WTC11 (cell line): ENCODE results near the gene SDHA. TPM values are rescaled to one million over a fixed set of nuclear protein-coding genes. Genes with fewer than 3 reads are reported as not detected.

ENCODE experiments used
- ATAC-seq: fragments of 200-7000 bp; cut with Tn5 transposase; 2 replicates; pipeline ENCODE4 v1.10.0; 2021; ENCODE audit warnings: mild to moderate bottlenecking, moderate library complexity
- CTCF ChIA-PET: fragments of 300-600 bp; sonication (Branson Sonifier 250); formaldehyde crosslinking; loops from one replicate; lab custom pipeline; 2021; ENCODE audit warnings: antibody characterized with exemption; lab: Charles Lee
- POLR2A ChIA-PET: fragments of 350-600 bp; sonication (Branson Sonifier 250); formaldehyde crosslinking; loops from one replicate; lab custom pipeline; 2021; ENCODE audit warnings: antibody characterized with exemption; lab: Charles Lee
- DNase-seq: peaks from one replicate; pipeline ENCODE4 v3.0.0; 2021; ENCODE audit warnings: low spot score
- H3K27ac Mint-ChIP-seq: 2 replicates; pipeline ENCODE4 v1.8.0; 2021; ENCODE audit warnings: mixed read lengths
- H3K27me3 Mint-ChIP-seq: 2 replicates; pipeline ENCODE4 v1.8.0; 2021; ENCODE audit warnings: low read depth, mild to moderate bottlenecking, moderate library complexity, mixed read lengths
- H3K36me3 Mint-ChIP-seq: 2 replicates; pipeline ENCODE4 v1.8.0; 2021; ENCODE audit warnings: mixed read lengths
- H3K4me1 Mint-ChIP-seq: 2 replicates; pipeline ENCODE4 v1.8.0; 2022; ENCODE audit warnings: mixed read lengths
- H3K4me3 Mint-ChIP-seq: 2 replicates; pipeline ENCODE4 v1.8.0; 2021; ENCODE audit warnings: mild to moderate bottlenecking, moderate library complexity, mixed read lengths
- H3K9me3 Mint-ChIP-seq: 2 replicates; pipeline ENCODE4 v1.8.0; 2021; ENCODE audit warnings: mixed read lengths
- ARID4B ChIP-seq: sonication (generic); formaldehyde crosslinking; IDR thresholded peaks from 2 replicates; pipeline ENCODE4 v1.8.0; 2023; ENCODE audit warnings: missing genetic modification reagents, mild to moderate bottlenecking, borderline replicate concordance
- ATF1 ChIP-seq: sonication (generic); formaldehyde crosslinking; IDR thresholded peaks from 2 replicates; pipeline ENCODE4 v1.8.1; 2023; ENCODE audit warnings: mild to moderate bottlenecking, moderate library complexity, missing genetic modification reagents
- ATF2 ChIP-seq: sonication (generic); formaldehyde crosslinking; IDR thresholded peaks from 2 replicates; pipeline ENCODE4 v1.8.1; 2022; ENCODE audit warnings: low read depth, missing genetic modification reagents, borderline replicate concordance
- ATF3 ChIP-seq: sonication (generic); formaldehyde crosslinking; conservative IDR thresholded peaks from 2 replicates; pipeline ENCODE4 v1.8.1; 2022; ENCODE audit warnings: mild to moderate bottlenecking, missing genetic modification reagents
- E2F1 ChIP-seq: sonication (generic); formaldehyde crosslinking; IDR thresholded peaks from 2 replicates; pipeline ENCODE4 v1.8.0; 2022; ENCODE audit warnings: mild to moderate bottlenecking, missing genetic modification reagents
- E2F5 ChIP-seq: sonication (generic); formaldehyde crosslinking; IDR thresholded peaks from 2 replicates; pipeline ENCODE4 v1.8.1; 2022; ENCODE audit warnings: mild to moderate bottlenecking, moderate library complexity, missing genetic modification reagents
- FOXJ3 ChIP-seq: sonication (generic); formaldehyde crosslinking; IDR thresholded peaks from 2 replicates; pipeline ENCODE4 v1.9.0; 2021; ENCODE audit warnings: missing genetic modification reagents, mild to moderate bottlenecking, borderline replicate concordance
- FOXK1 ChIP-seq: sonication (generic); formaldehyde crosslinking; IDR thresholded peaks from 2 replicates; pipeline ENCODE4 v1.8.0; 2022; ENCODE audit warnings: mild to moderate bottlenecking, moderate library complexity, missing genetic modification reagents
- GABPB1 ChIP-seq: sonication (generic); formaldehyde crosslinking; IDR thresholded peaks from 2 replicates; pipeline ENCODE4 v1.8.1; 2023; ENCODE audit warnings: mild to moderate bottlenecking, missing genetic modification reagents
- GTF2I ChIP-seq: fragments of 250-450 bp; sonication (Bioruptor Pico); conservative IDR thresholded peaks from 2 replicates; pipeline ENCODE4 v1.4.0; 2021; ENCODE audit warnings: mild to moderate bottlenecking
- IRF1 ChIP-seq: sonication (generic); formaldehyde crosslinking; IDR thresholded peaks from 2 replicates; pipeline ENCODE4 v1.8.0; 2023; ENCODE audit warnings: missing genetic modification reagents
- MYBL2 ChIP-seq: sonication (generic); formaldehyde crosslinking; IDR thresholded peaks from 2 replicates; pipeline ENCODE4 v1.8.1; 2023; ENCODE audit warnings: mild to moderate bottlenecking, moderate library complexity, missing genetic modification reagents
- NFE2L1 ChIP-seq: sonication (generic); formaldehyde crosslinking; IDR thresholded peaks from 2 replicates; pipeline ENCODE4 v1.8.1; 2023; ENCODE audit warnings: missing genetic modification reagents
- RORB ChIP-seq: fragments of 250-450 bp; sonication (Bioruptor Pico); IDR thresholded peaks from 2 replicates; pipeline ENCODE4 v1.9.0; 2021; ENCODE audit warnings: mild to moderate bottlenecking
- SMAD4 ChIP-seq: sonication (generic); formaldehyde crosslinking; IDR thresholded peaks from 2 replicates; pipeline ENCODE4 v1.8.0; 2022; ENCODE audit warnings: mild to moderate bottlenecking, missing genetic modification reagents
- SP1 ChIP-seq: sonication (generic); formaldehyde crosslinking; conservative IDR thresholded peaks from 2 replicates; pipeline ENCODE4 v1.8.1; 2022; ENCODE audit warnings: missing genetic modification reagents
- USF2 ChIP-seq: sonication (generic); formaldehyde crosslinking; IDR thresholded peaks from 2 replicates; pipeline ENCODE4 v1.8.1; 2023; ENCODE audit warnings: mild to moderate bottlenecking, missing genetic modification reagents, moderate library complexity
- ZNF396 ChIP-seq: fragments of 250-450 bp; sonication (Bioruptor Pico); IDR thresholded peaks from 2 replicates; pipeline ENCODE4 v1.8.0; 2021; ENCODE audit warnings: mild to moderate bottlenecking, moderate library complexity, borderline replicate concordance
- total RNA-seq: library from RNA; stranded (reverse); gene quantifications from 3 replicates; pipeline ENCODE4 v1.2.3, GENCODE V29; 2021
- TF ChIP-seq, protein P1 (sequence below): sonication (generic); formaldehyde crosslinking; IDR thresholded peaks from 2 replicates; pipeline ENCODE4 v1.8.1; 2023; ENCODE audit warnings: mild to moderate bottlenecking, missing genetic modification reagents
- TF ChIP-seq, protein P2 (sequence below): sonication (generic); formaldehyde crosslinking; IDR thresholded peaks from 2 replicates; pipeline ENCODE4 v1.8.1; 2022; ENCODE audit warnings: missing genetic modification reagents, borderline replicate concordance

The SDHA gene
- total RNA-seq, 1 experiment from 2014 or later: 145 TPM

GRCh38 chr5:172841-173251 lies 45.3 kb upstream of the SDHA start (continued):
- no peak for TF ChIP-seq FOXJ3 (CRISPR knock-in tag)
- TF ChIP-seq MYBL2 (CRISPR knock-in tag): no peak

DNA sequence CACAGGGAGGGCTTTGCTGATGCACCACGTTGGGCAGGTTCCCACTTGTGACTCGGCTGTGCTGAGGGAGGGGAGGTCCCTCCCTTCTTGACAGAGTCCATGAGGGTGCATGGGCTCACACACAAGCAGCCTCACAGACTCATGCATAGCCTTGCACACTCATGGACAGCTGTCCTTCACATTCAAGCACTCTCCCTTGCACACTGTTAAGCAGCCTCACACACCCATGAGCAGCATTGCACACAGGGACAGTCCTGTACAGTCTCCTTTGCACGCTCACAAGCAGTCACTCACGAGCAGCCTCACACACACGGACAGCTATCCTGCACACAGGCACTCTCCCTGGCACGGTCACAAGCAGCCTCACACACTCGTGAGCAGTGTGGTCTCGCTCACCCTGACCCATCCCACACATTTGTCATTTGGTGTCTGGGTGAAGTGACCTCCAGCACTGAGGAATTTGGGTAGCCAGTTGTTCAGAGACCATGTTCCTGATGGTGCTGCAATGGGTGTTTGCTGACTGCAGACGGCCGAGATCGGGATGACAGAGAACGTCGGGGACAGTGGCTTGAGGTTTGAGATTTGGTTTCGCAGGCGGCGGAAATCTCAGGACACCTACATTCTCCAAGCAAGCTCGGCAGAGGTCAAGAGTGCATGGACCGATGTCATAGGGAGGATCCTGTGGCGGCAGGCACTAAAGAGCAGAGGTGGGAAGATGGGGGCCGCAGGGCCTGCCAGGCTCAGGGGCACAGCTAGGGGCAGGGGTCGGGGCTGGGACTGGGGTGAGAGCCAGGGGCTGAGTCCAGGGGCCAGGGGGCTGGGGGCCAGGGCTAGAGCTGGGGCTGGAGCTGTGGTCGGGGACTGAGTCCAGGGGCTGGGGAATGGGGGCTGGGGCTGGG lies 44.5 kb upstream of the SDHA start:
- ChIA-PET POLR2A (no interaction called here), CTCF (no interaction called here)
- Mint-ChIP-seq H3K9me3 (no peaks in the 10 kb centered on the region), H3K27me3 (no peaks in the 10 kb centered on the region), H3K36me3 (peaks cover 14% of the 10 kb centered on the region), H3K4me1 (no peaks in the 10 kb centered on the region), H3K4me3 (no peak overlapping the region), H3K27ac (peak overlapping the region; percentile 44; the same call in 1 of the 2 replicates)
- ATAC-seq (no peak), DNase-seq (no peak)
- TF ChIP-seq ATF1 (CRISPR knock-in tag): no peak
- no peak for TF ChIP-seq IRF1 (CRISPR knock-in tag)
- TF ChIP-seq SP1: no peak
- TF ChIP-seq, protein P1, sequence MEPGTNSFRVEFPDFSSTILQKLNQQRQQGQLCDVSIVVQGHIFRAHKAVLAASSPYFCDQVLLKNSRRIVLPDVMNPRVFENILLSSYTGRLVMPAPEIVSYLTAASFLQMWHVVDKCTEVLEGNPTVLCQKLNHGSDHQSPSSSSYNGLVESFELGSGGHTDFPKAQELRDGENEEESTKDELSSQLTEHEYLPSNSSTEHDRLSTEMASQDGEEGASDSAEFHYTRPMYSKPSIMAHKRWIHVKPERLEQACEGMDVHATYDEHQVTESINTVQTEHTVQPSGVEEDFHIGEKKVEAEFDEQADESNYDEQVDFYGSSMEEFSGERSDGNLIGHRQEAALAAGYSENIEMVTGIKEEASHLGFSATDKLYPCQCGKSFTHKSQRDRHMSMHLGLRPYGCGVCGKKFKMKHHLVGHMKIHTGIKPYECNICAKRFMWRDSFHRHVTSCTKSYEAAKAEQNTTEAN (CRISPR knock-in tag): no peak
- TF ChIP-seq E2F5 (CRISPR knock-in tag): no peak
- TF ChIP-seq ATF2 (CRISPR knock-in tag): no peak
- TF ChIP-seq FOXK1: no peak
- TF ChIP-seq GABPB1: no peak
- TF ChIP-seq SMAD4 (CRISPR knock-in tag): no peak
- TF ChIP-seq, all 79 proteins: peak for 0

DNA sequence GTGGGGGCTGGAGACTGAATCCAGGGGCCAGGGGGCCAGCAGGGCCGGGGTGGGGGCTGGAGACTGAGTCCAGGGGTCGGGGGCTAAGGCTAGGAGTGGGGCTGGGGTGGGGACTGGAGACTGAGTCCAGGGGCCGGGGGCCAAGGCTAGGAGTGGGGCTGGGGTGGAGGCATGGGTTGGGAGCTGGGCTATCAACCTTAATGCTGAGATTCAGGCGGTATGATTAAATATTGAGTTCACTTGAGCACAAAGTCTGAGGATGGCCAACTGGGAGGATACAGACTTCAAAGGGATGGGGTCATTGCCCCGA lies 43.9 kb upstream of the SDHA start:
- H3K4me1 Mint-ChIP-seq: no peaks in the 10 kb centered on the region
- CTCF ChIA-PET: no interaction called here
- no peak for DNase-seq
- TF ChIP-seq GTF2I (no peak), RORB (CRISPR knock-in tag) (no peak), NFE2L1 (CRISPR knock-in tag) (no peak), ARID4B (no peak), ATF1 (CRISPR knock-in tag) (no peak), ZNF396 (CRISPR knock-in tag) (no peak), ATF3 (no peak), E2F1 (CRISPR knock-in tag) (no peak), USF2 (CRISPR knock-in tag) (no peak)
- TF ChIP-seq, protein P2, sequence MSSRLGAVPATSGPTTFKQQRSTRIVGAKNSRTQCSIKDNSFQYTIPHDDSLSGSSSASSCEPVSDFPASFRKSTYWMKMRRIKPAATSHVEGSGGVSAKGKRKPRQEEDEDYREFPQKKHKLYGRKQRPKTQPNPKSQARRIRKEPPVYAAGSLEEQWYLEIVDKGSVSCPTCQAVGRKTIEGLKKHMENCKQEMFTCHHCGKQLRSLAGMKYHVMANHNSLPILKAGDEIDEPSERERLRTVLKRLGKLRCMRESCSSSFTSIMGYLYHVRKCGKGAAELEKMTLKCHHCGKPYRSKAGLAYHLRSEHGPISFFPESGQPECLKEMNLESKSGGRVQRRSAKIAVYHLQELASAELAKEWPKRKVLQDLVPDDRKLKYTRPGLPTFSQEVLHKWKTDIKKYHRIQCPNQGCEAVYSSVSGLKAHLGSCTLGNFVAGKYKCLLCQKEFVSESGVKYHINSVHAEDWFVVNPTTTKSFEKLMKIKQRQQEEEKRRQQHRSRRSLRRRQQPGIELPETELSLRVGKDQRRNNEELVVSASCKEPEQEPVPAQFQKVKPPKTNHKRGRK: no peak

More for the DNA sequence above, 43.9 kb upstream of the SDHA start:
- Mint-ChIP-seq H3K9me3 (no peaks in the 10 kb centered on the region), H3K27me3 (no peaks in the 10 kb centered on the region), H3K4me3 (no peak overlapping the region), H3K36me3 (peaks cover 14% of the 10 kb centered on the region), H3K27ac (no peak overlapping the region)
- no peak for ATAC-seq
- POLR2A ChIA-PET: interaction anchor here (0.5 kb wide), 1 partner anchor 36 kb away, joined by 3 read pairs; no protein-coding TSS in a partner anchor
